Vagina (tissue), 2 donors: Measurements from ENCODE around the gene KCNN1. TPM values are rescaled to one million over a fixed set of nuclear protein-coding genes. Genes with fewer than 3 reads are reported as not detected.
"Not testable (repeated sequence)": the region's sequence is repeated elsewhere in the genome, so short reads cannot be mapped to it uniquely, and the experiment has no call there.

Experiments used
- DNase-seq, 2 donors: peaks; one replicate each; pipeline ENCODE4 v3.0.0-alpha.2; 2017; ENCODE audit errors: extremely low spot score in 2 of 2
- H3K27ac ChIP-seq: fragments of 200-600 bp; sonication (generic); one replicate; pipeline ENCODE4 v1.5.1; 2019
- H3K27me3 ChIP-seq: fragments of 200-600 bp; sonication (generic); one replicate; pipeline ENCODE4 v1.5.1; 2019
- H3K36me3 ChIP-seq, 2 donors: fragments of 200-600 bp; sonication (generic); one replicate each; pipeline ENCODE4 v1.5.1; 2017 to 2019
- H3K4me1 ChIP-seq: fragments of 200-600 bp; sonication (generic); one replicate; pipeline ENCODE4 v1.5.1; 2019
- H3K4me3 ChIP-seq, 2 donors: fragments of 200-600 bp; sonication (generic); 1 replicate in 1 of 2; 2 replicates in 1 of 2; pipeline ENCODE4 v1.5.1; 2016 to 2019
- H3K9me3 ChIP-seq: fragments of 200-600 bp; sonication (generic); one replicate; pipeline ENCODE4 v1.5.1; 2019
- CTCF ChIP-seq, 3 experiments: fragments of 450-650 bp in 2 of 3; fragments of 200-600 bp in 1 of 3; sonication (generic) in 1 of 3; IDR thresholded peaks; one replicate each; pipeline ENCODE4 v1.5.1; 2017 to 2019; ENCODE audit warnings: antibody characterized with exemption in 3 of 3, mild to moderate bottlenecking in 2 of 3, moderate library complexity in 2 of 3
- POLR2A ChIP-seq, 2 donors: fragments of 450-650 bp; IDR thresholded peaks; one replicate each; pipeline ENCODE4 v1.6.1; 2017; ENCODE audit warnings: antibody characterized with exemption in 2 of 2, mild to moderate bottlenecking in 2 of 2, moderate library complexity in 2 of 2
- POLR2AphosphoS5 ChIP-seq, 2 donors: sonication (generic); formaldehyde crosslinking; IDR thresholded peaks; one replicate each; pipeline ENCODE4 v1.9.0; 2017; ENCODE audit warnings: antibody characterized with exemption in 2 of 2, mild to moderate bottlenecking in 2 of 2, low read depth in 1 of 2; ENCODE audit not compliant: insufficient read depth in 1 of 2
- intact Hi-C: fragments of 100-400 bp; cut with DNase I; formaldehyde crosslinking; loops from one replicate; pipeline ENCODE4 v1.15.1; 2023
- total RNA-seq: library from RNA; depleted of rRNA; stranded (reverse); fragments of >200 nt; gene quantifications from one replicate; pipeline ENCODE4 v1.2.3, GENCODE V29; 2016

Gene KCNN1
- total RNA-seq, 1 donor from 2014 or later, result 1.5 TPM

- H3K27ac ChIP-seq, result no peak overlapping the region
- H3K4me1 ChIP-seq, result no peaks in the 10 kb centered on the region
- no peaks in the 10 kb centered on the region for H3K9me3 ChIP-seq
- no peaks in the 10 kb centered on the region for H3K36me3 ChIP-seq
- H3K27me3 ChIP-seq, result no peaks in the 10 kb centered on the region
- intact Hi-C loops, result no loop called here
- no peak for DNase-seq
- TF ChIP-seq CTCF (IDR thresholded peaks at IDR 0.05) (no peak), POLR2A (IDR thresholded peaks at IDR 0.05) (no peak), POLR2AphosphoS5 (IDR thresholded peaks at IDR 0.05; ENCODE audit: insufficient read depth in 1 of 2, low read depth in 1 of 2) (no peak)
- H3K4me3 ChIP-seq, result no peak overlapping the region
These were observed 10.1 kb downstream of the KCNN1 start for GRCh38 chr19:17977021-17977420.

- intact Hi-C loops, result no loop called here
- no peak for DNase-seq
- Histone ChIP-seq H3K27ac (no peak overlapping the region), H3K27me3 (no peaks in the 10 kb centered on the region), H3K4me1 (no peaks in the 10 kb centered on the region), H3K9me3 (no peaks in the 10 kb centered on the region), H3K36me3 (no peaks in the 10 kb centered on the region), H3K4me3 (no peak overlapping the region)
- no peak for TF ChIP-seq CTCF (IDR thresholded peaks at IDR 0.05)
- TF ChIP-seq POLR2AphosphoS5 (IDR thresholded peaks at IDR 0.05; ENCODE audit: insufficient read depth in 1 of 2, low read depth in 1 of 2), result no peak
- no peak for TF ChIP-seq POLR2A (IDR thresholded peaks at IDR 0.05)
These were observed 10.6 kb downstream of the KCNN1 start for GRCh38 chr19:17977488-17977887.

GRCh38 chr19:17981611-17982010 lies 14.7 kb downstream of the KCNN1 start:
- H3K27me3 ChIP-seq, result no peaks in the 10 kb centered on the region
- H3K27ac ChIP-seq, result no peak overlapping the region
- H3K9me3 ChIP-seq, result no peaks in the 10 kb centered on the region
- H3K4me1 ChIP-seq, result no peaks in the 10 kb centered on the region
- no peak overlapping the region for H3K4me3 ChIP-seq
- no peak for TF ChIP-seq POLR2AphosphoS5 (IDR thresholded peaks at IDR 0.05; ENCODE audit: insufficient read depth in 1 of 2, low read depth in 1 of 2)
- no peak for TF ChIP-seq POLR2A (IDR thresholded peaks at IDR 0.05)
- TF ChIP-seq CTCF (IDR thresholded peaks at IDR 0.05), result no peak
- intact Hi-C loops, result no loop called here
- no peak for DNase-seq
- no peaks in the 10 kb centered on the region for H3K36me3 ChIP-seq

GRCh38 chr19:17982430-17982829 lies 15.5 kb downstream of the KCNN1 start:
- Histone ChIP-seq H3K4me1 (no peaks in the 10 kb centered on the region), H3K4me3 (no peak overlapping the region), H3K27me3 (no peaks in the 10 kb centered on the region), H3K27ac (no peak overlapping the region), H3K9me3 (no peaks in the 10 kb centered on the region), H3K36me3 (no peaks in the 10 kb centered on the region)
- intact Hi-C loops, result no loop called here
- DNase-seq, result no peak
- TF ChIP-seq POLR2AphosphoS5 (IDR thresholded peaks at IDR 0.05; ENCODE audit: insufficient read depth in 1 of 2, low read depth in 1 of 2) (no peak), POLR2A (IDR thresholded peaks at IDR 0.05) (no peak)

GRCh38 chr19:17985037-17985818 lies 18.3 kb downstream of the KCNN1 start:
- intact Hi-C loops, result no loop called here
- H3K27me3 ChIP-seq, result no peaks in the 10 kb centered on the region
- H3K27ac ChIP-seq, result no peak overlapping the region
- no peak overlapping the region for H3K4me3 ChIP-seq
- no peaks in the 10 kb centered on the region for H3K4me1 ChIP-seq
- no peak for DNase-seq
- H3K36me3 ChIP-seq, result no peaks in the 10 kb centered on the region
- TF ChIP-seq CTCF (IDR thresholded peaks at IDR 0.05) (no peak), POLR2A (IDR thresholded peaks at IDR 0.05) (no peak), POLR2AphosphoS5 (IDR thresholded peaks at IDR 0.05; ENCODE audit: insufficient read depth in 1 of 2, low read depth in 1 of 2) (no peak)
- no peaks in the 10 kb centered on the region for H3K9me3 ChIP-seq

GRCh38 chr19:17986569-17986968 lies 19.7 kb downstream of the KCNN1 start:
- intact Hi-C loops, H3K36me3 ChIP-seq, H3K9me3 ChIP-seq, H3K27me3 ChIP-seq, H3K4me1 ChIP-seq, DNase-seq, H3K4me3 ChIP-seq, H3K27ac ChIP-seq: not testable (repeated sequence)
